Pancreas (tissue), 10 donors: ENCODE measurements around the gene PIP5K1A. TPM values are rescaled to one million over a fixed set of nuclear protein-coding genes. Genes with fewer than 3 reads are reported as not detected.

Experiments
- ATAC-seq, 4 donors: fragments of 200-7000 bp; cut with Tn5 transposase; one replicate each; pipeline versions ENCODE4 v1.8.0 to v1.9.1; 2020; ENCODE audit warnings: mild to moderate bottlenecking in 4 of 4, moderate library complexity in 4 of 4
- DNase-seq, 6 donors: peaks; one replicate each; pipeline ENCODE4 v3.0.0-alpha.2; 2020
- FAIRE-seq: peaks from 2 replicates; lab custom pipeline; 2012; peaks lifted over from hg19 to GRCh38; lab: Jason Lieb, UNC
- H3K27ac ChIP-seq, 4 donors: fragments of 200-600 bp; sonication (generic); 1 replicate in 3 of 4; 2 replicates in 1 of 4; pipeline versions ENCODE4 v1.5.0 to v1.8.0; 2020
- H3K27me3 ChIP-seq, 4 donors: fragments of 200-600 bp; one replicate each; pipeline ENCODE4 v1.8.0; 2021
- H3K36me3 ChIP-seq, 3 donors: fragments of 200-600 bp; sonication (generic) in 1 of 3; one replicate each; pipeline versions ENCODE4 v1.5.0 to v1.8.0; 2020 to 2021
- H3K4me1 ChIP-seq, 3 donors: fragments of 200-600 bp; one replicate each; pipeline ENCODE4 v1.8.0; 2021
- H3K4me3 ChIP-seq, 4 donors: fragments of 200-600 bp; sonication (generic) in 2 of 4; one replicate each; pipeline versions ENCODE4 v1.5.0 to v1.8.0; 2020 to 2021
- H3K9me3 ChIP-seq, 4 donors: fragments of 200-600 bp; one replicate each; pipeline ENCODE4 v1.8.0; 2021
- CTCF ChIP-seq, 4 donors: fragments of 200-600 bp; sonication (generic) in 3 of 4; IDR thresholded peaks; one replicate each; pipeline versions ENCODE4 v1.5.0 to v1.8.0; 2021; ENCODE audit warnings: antibody characterized with exemption in 4 of 4
- WGBS, 2 donors: extraction: QIAGEN DNeasy Blood & Tissue Kit; methylation state at CpG; one replicate each; pipeline ENCODE4 v1.1.7; 2013; 5-methylcytosine and 5-hydroxymethylcytosine counted together
- intact Hi-C, 3 donors: fragments of 100-400 bp; cut with DNase I; formaldehyde crosslinking; loops; one replicate each; pipeline versions ENCODE4 v1.11.1 to v1.14.2; 2022
- polyA plus RNA-seq, 2 donors: library from polyadenylated mRNA; stranded (reverse); fragments of 200-250 nt; gene quantifications; one replicate each; pipeline ENCODE4 v1.2.3, GENCODE V29; 2013
- total RNA-seq, 6 donors: library from RNA; stranded (reverse); fragmentation: NEBNext Ultra II Directional in 4 of 6; extraction: Animal tissue kit (Norgen Biotek cat#: 25700) in 4 of 6; gene quantifications; one replicate each; pipeline versions ENCODE4 v1.2.1 to v1.2.4, GENCODE V29; 2021 to 2023
- donor health status: healthy with polysubstance abuse.
- donor health status: DM: no; HTN: no; CAD: no; lungs with moderate emphysema.
- donor health status: DM: no; HTN: no; CAD: no.
- donor health status: control.
- donor health status: control.
- donor health status: Bipolar disorder and iron deficiency.
- donor health status: DM: yes; HTN: yes; CAD: no.
- donor health status: DM: no; HTN: no; CAD: no.
- donor health status: DM: no; HTN: no; CAD: no.
- donor health status: DM: yes; HTN: yes; CAD: no.

The PIP5K1A gene
- total and polyA plus RNA-seq, 8 donors, result 10.1 to 22.6 (median 16.3) TPM

DNA sequence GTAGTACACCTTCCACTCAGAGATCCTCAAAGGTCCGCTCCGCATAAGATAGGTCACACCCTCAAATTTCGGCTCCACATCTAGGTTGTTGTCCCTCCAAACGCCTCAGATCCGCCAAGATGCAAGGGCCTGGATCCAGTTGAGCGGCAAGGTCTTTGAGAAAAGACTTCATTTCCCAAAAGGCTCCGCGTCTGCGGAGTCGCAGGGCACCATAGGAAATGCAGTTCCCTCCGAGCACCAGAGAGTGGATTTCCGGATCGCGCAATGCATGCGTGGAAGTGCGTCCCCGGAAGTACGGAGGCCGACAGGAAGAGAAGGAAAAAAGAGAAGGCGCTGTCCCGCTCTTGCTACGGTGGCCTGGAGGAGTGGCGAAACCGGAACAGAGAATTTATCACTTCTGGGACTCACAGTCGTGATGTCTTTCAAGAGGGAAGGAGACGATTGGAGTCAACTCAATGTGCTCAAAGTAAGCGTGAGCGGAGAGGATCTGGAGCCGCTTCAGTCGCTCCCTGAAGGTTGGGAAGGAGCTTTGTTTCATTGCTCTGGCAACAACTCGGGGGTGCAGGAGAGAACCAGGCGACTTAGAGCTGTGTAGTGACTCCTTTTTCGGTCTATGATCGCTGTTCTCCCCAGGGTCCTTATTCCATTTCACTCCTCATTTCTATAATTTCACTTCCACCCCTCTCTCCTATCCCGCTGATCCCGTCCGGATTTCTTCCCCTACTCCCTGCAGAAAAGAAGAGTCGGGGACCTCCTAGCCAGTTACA is 32.4 kb upstream of the PIP5K1A start, which contains the start of the genes LYSMD1 and SCNM1:
TSS of gene LYSMD1 (minus strand) at position 165 of the 767 bp plus-strand sequence. CDS start 644 bp downstream, outside the sequence.
TSS of gene SCNM1 (plus strand) at position 407 of the 767 bp plus-strand sequence. CDS start at position 416, 9 bp downstream.
- H3K4me3 ChIP-seq, result peak within 1 kb of the TSS; percentile 49 to 72 (median 67)
- H3K27me3 ChIP-seq, result no peaks in the 10 kb centered on the region
- intact Hi-C loops, result no loop called here
- 0% methylated on average over 38 of the region's 38 CpGs for WGBS, 2 donors
- no peak for TF ChIP-seq CTCF (IDR thresholded peaks at IDR 0.05)
- peak; percentile 96 to 97 (median 97) for ATAC-seq
- H3K4me1 ChIP-seq, result peaks cover 7 to 13% (median 8%) of the 10 kb centered on the region in 3 donors
- H3K36me3 ChIP-seq, result peaks cover 0 to under 1% (median 0%) of the 10 kb centered on the region in 3 donors
- DNase-seq, result peak; percentile 90 to 98 (median 96)
- no peaks in the 10 kb centered on the region for H3K9me3 ChIP-seq
- FAIRE-seq, result peak; percentile 98
- H3K27ac ChIP-seq, result peak within 1 kb of the TSS in 2 of 4 donors; percentile 53 to 70

DNA sequence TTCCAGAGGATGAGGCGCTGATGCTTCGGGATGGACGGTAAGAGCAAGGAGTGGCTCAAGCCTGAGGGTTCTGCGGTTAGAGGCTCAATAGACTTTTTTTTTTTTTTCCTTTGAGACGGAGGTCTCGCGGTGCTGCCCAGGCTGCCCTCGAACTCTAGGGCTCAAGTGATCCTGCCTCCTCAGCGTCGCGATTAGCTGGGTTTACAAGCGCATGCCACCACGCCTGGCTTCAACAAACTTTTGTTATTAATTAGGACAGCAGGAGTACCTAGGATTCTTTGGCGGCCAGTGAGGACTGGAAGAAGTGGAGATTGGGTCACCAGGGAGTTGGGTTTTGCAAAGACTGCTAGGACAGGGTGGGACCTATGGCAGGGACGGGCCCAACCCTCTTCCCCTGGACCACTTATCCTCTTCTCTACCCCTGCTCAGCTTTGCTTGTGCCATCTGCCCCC is 31.8 kb upstream of the PIP5K1A start:
- peak overlapping the region; percentile 49 to 72 (median 67) for H3K4me3 ChIP-seq
- intact Hi-C loops, result no loop called here
- DNase-seq (no peak), ATAC-seq (no peak), FAIRE-seq (no peak)
- no peaks in the 10 kb centered on the region for H3K27me3 ChIP-seq
- no peaks in the 10 kb centered on the region for H3K9me3 ChIP-seq
- no peaks in the 10 kb centered on the region for H3K36me3 ChIP-seq
- no peak for TF ChIP-seq CTCF (IDR thresholded peaks at IDR 0.05)
- peaks cover 7 to 13% (median 8%) of the 10 kb centered on the region in 3 donors for H3K4me1 ChIP-seq
- peak overlapping the region in 1 of 4 donors; percentile 35 for H3K27ac ChIP-seq
- 3% methylated on average over 15 of the region's 15 CpGs for WGBS, 2 donors

- Histone ChIP-seq H3K27ac (no peak overlapping the region), H3K36me3 (no peaks in the 10 kb centered on the region), H3K4me3 (peak overlapping the region in 2 of 4 donors; percentile 68 to 72), H3K4me1 (peaks cover 7 to 13% (median 8%) of the 10 kb centered on the region in 3 donors), H3K27me3 (no peaks in the 10 kb centered on the region), H3K9me3 (no peaks in the 10 kb centered on the region)
- intact Hi-C loops, result no loop called here
- DNase-seq, result no peak
- no peak for TF ChIP-seq CTCF (IDR thresholded peaks at IDR 0.05)
- ATAC-seq, result no peak
- FAIRE-seq, result no peak
- 87 to 95% methylated on average over 6 of the region's 6 CpGs for WGBS, 2 donors
Observed at GRCh38 chr1:151167116-151167515, 31.2 kb upstream of the PIP5K1A start.

- TF ChIP-seq CTCF (IDR thresholded peaks at IDR 0.05), result no peak
- ATAC-seq, result no peak
- no peak overlapping the region for H3K4me3 ChIP-seq
- no peak for DNase-seq
- intact Hi-C loops, result no loop called here
- 78 to 85% methylated on average over 5 of the region's 5 CpGs for WGBS, 2 donors
- H3K27ac ChIP-seq, result no peak overlapping the region
- FAIRE-seq, result no peak
- H3K27me3 ChIP-seq, result no peaks in the 10 kb centered on the region
- peaks cover 0 to under 1% (median 0%) of the 10 kb centered on the region in 3 donors for H3K36me3 ChIP-seq
- no peaks in the 10 kb centered on the region for H3K9me3 ChIP-seq
- H3K4me1 ChIP-seq, result peaks cover 5 to 8% (median 7%) of the 10 kb centered on the region in 3 donors
Observed at GRCh38 chr1:151171190-151171589, 27.2 kb upstream of the PIP5K1A start.
